GM18511 (cell line): ENCODE results near the gene TMEM175.
"Not testable (repeated sequence)": the region's sequence is repeated elsewhere in the genome, so short reads cannot be mapped to it uniquely, and the experiment has no call there.

Source experiments
- ATAC-seq: cut with Tn5 transposase; IDR thresholded peaks from one replicate; pipeline ENCODE4 v1.9.1; 2021; ENCODE audit warnings: mild to moderate bottlenecking, moderate library complexity; ENCODE audit not compliant: unreplicated experiment

TMEM175 gene

DNA sequence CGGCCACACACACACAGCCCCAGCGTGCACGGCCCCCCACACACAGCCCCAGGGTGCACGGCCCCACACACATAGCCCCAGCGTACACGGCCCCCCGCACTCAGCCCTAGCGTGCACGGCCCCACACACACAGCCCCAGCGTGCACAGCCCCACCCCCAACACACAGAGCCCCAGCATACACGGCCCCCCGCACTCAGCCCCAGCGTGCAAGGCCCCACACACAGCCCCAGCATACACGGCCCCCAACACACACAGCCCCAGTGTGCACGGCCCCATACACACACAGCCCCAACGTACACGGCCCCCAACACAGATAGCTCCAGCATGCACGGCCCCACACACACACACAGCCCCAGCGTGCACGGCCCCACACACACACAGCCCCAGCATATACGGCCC, 17.7 kb upstream of the TMEM175 start:
- no peak for ATAC-seq

DNA sequence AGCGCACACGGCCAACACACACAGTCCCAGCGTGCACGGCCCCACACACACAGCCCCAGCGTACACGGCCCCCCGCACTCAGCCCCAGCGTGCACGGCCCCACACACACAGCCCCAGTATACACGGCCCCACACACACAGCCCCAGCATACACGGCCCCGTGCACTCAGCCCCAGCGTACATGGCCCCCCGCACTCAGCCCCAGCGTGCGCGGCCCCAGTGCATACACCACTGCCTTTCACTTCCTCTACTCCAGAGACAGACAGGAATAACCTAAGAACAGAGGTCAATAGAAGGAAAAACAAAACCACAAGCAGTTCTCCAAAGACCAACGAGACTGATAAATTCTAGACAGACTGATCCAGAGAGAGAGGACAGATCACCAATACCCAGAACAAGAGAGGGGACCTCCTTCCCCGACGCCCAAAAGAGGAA, 17.2 kb upstream of the TMEM175 start:
- no peak for ATAC-seq

DNA sequence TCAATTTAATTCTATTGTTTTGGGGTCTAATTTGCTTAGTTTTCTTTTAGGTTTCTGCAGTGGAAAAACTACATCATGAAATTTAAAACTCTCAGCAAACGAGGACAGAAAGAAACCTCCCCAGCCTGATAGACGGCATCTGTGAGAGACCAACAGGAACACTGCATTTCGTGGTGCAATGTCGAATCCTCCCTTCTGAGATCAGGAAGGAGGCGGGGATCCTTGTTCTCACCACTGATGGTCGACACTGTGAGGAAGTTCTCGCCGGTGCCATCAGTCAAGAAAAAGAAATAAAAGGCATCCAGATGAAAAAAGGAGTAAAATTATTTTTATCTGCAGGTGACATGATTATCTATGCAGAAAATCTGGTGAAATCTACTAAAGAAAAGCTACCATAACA, 16.7 kb upstream of the TMEM175 start:
- ATAC-seq: no peak

DNA sequence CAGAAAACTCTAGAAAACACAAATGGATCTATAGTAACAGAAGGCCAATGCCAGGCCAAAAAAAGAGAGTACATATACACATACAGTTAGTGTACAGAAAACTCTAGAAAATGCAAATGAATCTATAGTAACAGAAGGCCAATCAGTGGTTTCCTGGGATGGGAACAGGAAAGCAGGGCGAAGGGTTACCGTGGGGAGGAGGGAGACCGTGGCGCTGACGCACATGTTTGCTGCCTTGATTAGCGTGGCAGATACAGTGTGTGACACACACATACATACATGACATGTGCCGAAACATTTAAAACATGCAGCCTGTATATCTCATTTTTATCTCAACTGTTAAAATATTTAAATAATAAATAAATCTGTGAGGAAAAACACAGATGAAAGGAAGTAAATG, 14.8 kb upstream of the TMEM175 start:
- no peak for ATAC-seq

DNA sequence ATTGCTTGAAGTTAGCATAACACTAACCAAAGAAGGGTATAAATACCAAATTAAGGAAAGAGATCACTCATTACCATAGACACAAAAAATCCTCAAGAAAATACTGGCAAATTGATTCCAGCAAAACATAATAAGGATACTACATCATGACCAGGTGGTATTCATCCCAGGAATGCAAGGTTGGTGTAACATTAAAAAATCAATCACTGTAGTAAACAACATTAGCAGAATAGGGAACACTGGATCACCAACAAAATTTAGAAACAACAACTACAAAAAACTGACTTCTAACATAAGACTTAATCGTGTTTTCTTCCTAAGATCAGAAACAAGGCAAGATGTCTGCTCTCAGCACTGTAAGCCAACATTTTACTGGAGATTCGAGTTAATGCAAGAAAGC, 14.3 kb upstream of the TMEM175 start:
- no peak for ATAC-seq

DNA sequence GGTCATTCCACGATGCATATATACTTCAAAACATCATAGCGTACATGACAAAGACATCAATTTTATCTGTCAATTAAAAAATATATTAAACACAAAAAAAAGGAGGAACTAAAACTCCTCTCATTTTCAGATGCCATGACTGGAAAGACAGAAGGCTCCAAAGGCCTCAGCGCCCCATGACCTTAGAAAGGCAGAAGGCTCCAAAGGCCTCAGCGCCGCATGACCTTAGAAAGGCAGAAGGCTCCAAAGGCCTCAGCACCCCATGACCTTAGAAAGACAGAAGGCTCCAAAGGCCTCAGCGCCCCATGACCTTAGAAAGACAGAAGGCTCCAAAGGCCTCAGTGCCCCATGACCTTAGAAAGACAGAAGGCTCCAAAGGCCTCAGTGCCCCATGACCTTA, 13.7 kb upstream of the TMEM175 start:
- ATAC-seq: not testable (repeated sequence)

DNA sequence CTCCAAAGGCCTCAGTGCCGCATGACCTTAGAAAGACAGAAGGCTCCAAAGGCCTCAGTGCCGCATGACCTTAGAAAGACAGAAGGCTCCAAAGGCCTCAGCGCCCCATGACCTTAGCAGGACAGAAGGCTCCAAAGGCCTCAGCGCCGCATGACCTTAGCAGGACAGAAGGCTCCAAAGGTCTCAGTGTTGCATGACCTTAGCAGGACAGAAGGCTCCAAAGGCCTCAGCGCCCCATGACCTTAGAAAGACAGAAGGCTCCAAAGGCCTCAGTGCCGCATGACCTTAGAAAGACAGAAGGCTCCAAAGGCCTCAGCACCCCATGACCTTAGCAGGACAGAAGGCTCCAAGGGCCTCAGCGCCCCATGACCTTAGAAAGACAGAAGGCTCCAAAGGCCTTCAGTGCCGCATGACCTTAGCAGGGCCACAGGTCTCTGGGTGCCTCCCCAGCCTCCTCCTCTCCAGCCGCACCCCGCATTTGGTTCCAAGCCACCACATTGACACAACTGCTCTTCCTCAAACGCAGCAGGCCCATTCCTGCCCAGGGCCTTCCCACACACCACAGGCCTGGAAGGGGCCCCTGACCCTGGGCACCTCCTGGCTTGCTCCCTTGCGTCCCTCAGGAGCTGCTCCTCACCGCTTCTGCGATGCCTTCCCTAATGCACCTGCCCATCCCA, 13.1 kb upstream of the TMEM175 start:
- ATAC-seq: not testable (repeated sequence)

DNA sequence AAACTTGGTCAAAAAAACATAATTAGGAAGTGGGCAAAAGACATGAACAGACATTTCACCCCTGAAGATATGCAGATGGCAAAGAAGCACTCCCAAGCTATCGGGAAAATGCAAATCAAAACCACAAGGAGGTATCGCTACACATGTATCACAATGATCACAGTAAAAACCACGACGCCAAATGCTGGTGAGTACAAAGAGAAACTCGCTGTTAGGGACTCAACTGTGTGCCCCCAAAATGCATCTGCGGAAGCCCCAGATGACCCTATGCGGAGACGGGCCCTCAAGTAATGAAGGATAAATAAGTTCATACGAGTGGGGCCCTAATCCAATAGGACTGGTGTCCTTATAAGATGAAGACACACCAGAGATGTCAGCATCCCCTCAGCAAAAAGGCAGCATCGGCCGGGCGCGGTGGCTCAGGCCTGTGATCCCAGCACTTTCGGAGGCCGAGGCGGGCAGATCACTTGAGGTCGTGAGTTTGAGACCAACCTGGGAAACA, 10.4 kb upstream of the TMEM175 start:
- ATAC-seq: no peak

DNA sequence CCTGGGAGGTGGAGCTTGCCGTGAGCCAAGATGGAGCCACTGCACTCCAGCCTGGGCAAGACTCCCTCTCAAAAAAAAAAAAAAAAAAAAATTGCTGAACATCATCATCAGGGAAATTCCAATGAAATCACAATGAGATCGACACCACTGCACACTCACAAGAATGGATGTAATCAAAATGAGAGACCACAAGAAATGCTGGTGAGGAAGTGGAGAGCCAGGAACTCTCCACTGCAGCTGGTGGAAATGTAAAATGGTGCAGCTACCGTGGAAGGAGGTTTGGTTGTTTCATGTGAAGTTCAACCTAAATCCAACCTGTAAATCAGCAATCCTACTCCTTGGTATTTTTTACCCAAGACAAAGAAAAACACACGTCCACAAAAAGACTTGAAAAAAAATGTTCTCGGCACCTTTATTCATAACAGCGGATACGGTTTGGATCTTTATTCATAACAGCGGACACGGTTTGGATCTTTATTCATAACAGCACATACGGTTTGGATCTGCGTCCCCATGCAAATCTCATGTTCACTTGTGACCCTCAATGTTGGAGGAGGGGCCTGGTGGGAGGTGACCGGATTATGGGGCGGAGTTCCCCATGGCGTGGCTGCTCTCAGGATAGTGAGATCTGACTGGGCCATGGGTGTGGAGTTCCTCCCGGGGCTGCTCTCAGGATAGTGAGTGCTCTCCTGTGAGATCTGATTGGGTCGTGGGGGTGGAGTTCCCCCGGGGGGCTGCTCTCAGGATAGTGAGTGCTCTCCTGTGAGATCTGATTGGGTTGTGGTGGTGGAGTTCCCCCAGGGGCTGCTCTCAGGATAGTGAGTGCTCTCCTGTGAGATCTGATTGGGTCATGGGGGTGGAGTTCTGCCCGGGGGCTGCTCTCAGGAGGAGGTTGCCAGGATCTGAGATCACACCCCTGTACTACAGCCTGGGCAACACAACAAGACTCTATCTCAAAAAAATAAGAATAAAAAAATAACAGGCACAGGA, 7.9 kb upstream of the TMEM175 start:
- ATAC-seq: peak; percentile 48

DNA sequence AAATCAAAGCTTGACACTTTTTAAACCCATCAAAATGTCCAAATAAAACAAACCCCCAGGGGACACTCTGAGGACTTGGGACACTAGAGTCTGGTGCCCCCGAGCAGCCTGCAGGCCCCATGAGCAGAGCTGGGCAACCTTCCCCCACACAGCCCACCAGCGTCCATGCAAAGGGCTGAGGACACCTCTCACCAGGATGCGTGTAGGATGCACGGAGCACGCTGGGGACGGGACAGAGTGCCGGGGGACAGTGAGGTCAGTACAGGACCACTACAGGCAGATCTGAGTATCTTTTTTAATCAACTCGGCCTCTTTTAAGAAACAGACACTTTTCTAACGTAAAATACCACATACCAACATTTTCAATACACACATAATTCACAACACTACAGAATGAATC, 7.1 kb upstream of the TMEM175 start:
- ATAC-seq: no peak

DNA sequence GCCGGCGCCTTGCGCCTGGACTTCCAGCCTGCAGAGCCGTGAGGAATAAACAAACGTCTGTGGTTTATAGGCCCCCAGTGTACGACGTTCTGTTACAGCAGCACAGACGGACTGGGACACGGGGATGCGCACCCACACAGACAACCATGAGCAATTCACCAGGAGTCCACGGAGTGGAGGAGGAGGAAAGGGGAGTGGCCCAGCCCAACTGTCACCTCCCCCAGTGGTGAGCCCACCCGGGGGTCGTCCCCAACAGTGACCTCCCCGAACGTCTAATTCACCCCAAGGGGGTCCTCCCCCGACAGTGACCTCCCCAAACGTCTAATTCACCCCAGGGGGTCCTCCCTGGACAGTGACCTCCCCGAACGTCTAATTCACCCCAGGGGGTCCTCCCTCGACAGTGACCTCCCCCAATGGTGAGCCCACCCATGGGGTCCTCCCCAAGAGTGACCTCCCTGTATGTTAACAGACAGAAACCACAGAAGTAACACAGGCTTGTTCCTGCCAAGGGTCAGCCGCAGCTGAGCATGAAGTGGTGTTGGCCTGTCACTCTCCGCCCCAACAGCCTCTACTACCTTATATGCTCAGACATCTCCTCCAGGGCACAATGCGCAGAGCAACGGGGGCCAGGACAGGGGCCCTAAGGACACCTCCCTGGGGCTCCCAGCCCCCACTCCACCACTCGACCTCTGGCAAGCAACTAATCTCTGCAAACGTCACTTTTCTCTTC, 6.3 kb upstream of the TMEM175 start:
- ATAC-seq: no peak

DNA sequence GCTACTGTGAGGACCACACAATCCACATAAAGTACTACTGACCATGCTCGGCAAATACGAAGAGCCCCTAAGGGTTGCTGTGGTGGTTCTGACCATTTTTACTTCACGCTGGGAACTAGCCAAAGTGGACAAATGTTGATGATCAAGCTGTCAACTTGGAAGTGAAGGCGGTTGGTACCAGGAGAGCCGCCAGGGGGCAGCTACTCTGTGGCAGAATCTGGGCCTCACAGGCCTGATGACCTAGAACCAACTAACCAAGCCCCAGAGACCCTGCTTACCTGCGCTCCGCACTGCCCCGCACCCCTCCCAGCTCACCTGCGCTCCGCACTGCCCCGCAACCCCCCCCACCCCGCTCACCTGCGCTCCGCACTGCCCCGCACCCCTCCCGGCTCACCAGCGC, 5.7 kb upstream of the TMEM175 start:
- no peak for ATAC-seq

DNA sequence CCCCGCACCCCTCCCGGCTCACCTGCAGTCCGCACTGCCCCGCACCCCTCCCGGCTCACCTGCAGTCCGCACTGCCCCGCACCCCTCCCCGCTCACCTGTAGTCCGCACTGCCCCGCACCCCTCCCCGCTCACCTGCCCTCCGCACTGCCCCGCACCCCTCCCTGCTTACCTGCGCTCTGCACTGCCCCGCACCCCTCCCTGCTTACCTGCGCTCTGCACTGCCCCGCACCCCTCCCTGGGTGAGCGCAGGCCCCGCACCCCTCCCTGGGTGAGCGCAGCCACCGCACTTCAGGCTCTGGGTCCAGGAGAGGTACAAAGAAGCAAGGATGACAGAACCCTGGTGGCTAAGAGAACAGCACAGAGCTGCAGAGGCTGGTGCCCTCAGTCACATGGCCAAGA, 4.7 kb upstream of the TMEM175 start:
- ATAC-seq: not testable (repeated sequence)

DNA sequence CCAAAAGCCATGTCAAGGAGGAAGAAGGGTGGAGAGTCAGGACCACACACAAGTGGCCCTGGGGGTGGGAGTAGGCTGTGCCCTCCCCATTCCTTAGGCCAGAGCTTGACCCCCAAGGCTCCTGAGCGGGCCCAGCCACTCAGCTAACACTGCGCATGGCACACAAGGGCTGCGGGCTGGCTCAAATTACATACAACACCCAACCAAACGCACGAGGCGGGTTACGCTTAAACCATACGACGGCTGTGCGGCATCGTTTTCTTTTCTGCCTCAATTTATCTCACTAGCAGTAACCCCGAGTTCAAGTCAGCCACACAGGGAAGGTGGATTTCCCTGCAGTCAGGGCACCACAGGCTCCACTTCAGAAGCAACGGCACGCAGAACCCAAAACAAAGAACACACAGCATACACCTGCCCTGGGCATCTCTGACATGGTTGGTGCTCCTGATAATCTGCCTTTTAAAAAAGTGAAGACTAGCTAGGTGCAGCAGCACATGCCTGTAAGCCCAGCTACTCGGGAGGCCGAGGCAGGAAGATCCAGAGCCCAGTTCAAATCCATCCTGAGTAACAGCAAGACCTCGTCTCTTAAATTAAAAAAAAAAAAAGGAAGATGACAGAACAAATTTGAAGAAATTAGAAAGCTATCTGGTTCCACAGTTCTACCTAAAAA, 3.0 kb upstream of the TMEM175 start:
- no peak for ATAC-seq

DNA sequence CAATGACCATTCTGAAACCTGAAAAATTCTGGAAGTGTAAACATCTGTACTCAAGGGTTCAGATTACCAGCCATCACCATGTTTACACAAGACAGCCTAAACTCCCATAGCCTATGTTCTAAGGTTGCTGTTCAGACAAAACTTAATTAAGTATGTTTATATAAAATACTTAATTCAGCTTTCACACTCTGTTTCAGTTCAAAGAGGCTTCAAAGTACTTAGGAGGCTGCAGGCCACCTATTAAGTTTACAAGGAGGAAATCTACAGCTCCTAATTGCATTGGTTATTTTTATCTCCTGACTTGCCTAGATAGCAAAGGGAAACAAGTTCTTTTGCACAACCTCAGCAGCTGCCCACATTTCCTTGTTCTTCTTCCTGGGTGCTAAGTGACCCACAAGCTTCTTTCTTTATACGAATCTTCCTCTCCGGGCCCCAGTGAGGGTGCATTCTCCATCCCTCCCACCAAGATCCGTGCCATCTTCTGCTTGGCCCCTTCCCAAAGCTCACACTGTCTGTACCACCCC, 2.2 kb upstream of the TMEM175 start:
- no peak for ATAC-seq

DNA sequence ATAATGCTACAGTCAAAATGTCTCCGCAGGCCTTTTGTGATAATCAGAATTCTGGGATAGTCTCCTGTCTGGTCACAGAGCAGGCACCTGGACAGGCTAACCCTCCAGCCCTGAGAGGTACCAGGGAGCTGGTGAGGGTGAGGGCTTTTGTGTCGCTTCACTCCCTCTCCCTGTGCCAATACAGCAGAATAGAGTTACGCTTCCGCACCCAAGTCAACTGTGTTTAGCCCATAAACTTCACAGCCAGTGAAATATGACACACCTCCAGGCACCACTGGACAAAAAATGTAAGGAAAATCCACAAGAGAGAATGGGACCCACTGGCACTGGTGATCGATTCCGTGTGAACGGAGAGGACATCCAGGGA, 1.4 kb upstream of the TMEM175 start:
- ATAC-seq: no peak

DNA sequence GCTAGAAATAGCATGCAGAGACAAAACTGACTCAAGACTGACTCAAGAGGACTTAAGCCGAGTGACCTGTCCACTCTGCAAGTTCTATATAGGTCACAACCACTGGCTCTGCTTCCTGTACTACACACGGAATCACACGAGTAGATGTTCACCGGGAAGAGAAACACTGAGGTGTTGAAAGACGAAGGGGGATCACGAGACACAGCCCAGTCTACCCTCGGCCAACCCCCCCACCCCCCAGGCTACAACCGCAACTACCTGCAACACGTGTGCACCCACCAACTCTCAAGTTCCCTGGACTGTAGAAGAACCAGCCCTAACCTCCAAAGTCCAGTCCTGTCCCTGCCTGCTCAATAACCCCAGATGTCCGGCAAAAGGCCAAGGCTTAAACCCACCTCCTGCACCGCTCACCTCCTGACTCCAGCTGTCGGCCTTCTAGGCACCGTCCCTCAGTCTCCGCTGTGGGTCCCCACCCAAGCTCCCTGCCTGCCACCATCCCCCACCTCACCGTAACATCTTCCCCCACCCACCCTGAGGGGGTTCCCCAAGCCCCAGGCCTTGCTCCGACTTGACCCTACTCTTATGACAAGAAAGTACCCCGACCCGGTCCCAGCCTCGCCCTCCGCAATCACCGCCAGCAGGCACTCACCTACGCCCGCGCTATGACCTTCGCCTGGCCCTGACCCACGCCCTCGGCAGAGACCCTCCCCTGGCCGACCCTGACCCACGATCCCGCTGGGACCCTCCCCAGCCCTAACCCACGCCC, 883 bp upstream of the TMEM175 start:
- no peak for ATAC-seq

DNA sequence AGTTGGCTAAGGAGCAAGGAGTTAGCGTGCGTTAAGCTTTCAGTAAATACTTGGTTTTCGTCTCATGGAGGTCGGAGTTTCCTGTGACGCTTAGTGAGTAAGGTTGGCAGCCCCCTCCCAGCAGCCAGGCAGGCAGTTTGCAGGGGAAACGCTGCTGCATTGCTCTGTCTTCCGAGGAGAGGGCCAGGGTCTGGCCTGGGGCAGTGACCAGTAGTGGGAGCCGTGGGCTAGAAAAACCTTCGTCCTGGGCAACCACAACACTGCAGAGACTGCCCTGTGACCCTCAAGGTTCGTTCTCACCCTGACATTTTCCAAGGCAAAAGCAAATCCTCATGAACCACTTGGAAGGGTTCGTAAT, 432 bp downstream of the TMEM175 start:
- no peak for ATAC-seq

DNA sequence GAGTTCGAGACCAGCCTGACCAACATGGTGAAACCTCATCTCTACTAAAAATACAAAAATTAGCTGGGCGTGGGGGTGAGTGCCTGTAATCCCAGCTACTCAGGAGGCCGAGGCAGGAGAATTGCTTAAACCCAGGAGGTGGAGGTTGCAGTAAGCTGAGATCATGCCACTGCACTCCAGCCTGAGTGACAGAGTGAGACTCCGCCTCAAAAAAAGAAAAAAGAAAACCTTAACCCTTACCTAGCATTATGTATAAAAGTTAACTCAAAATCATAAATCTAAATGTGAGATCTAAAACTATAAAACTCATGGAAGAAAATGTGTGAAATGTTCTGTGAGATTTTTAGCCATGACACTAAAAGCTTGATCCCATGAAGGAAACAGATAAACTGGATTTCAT, 7.2 kb downstream of the TMEM175 start:
- not testable (repeated sequence) for ATAC-seq
